Lower lobe of right lung (tissue), 2 donors: Measurements from ENCODE around the gene EMP3. TPM values are rescaled to one million over a fixed set of nuclear protein-coding genes. Genes with fewer than 3 reads are reported as not detected.

Experiments used
- ATAC-seq, 2 donors: fragments of 200-7000 bp; cut with Tn5 transposase; one replicate each; pipeline ENCODE4 v1.9.1; 2020 to 2022; ENCODE audit warnings: mild to moderate bottlenecking in 2 of 2, moderate library complexity in 2 of 2
- DNase-seq: peaks from one replicate; pipeline ENCODE4 v3.0.0-alpha.2; 2020
- H3K27ac ChIP-seq: fragments of 200-600 bp; one replicate; pipeline ENCODE4 v1.8.0; 2022
- H3K27me3 ChIP-seq: fragments of 200-600 bp; one replicate; pipeline ENCODE4 v1.8.0; 2022; ENCODE audit warnings: low read depth
- H3K36me3 ChIP-seq: fragments of 200-600 bp; one replicate; pipeline ENCODE4 v1.8.0; 2022; ENCODE audit warnings: mild to moderate bottlenecking
- H3K4me1 ChIP-seq: fragments of 200-600 bp; one replicate; pipeline ENCODE4 v1.8.0; 2022
- H3K4me3 ChIP-seq: fragments of 200-600 bp; one replicate; pipeline ENCODE4 v1.8.0; 2022; ENCODE audit warnings: mild to moderate bottlenecking
- H3K9me3 ChIP-seq: fragments of 200-600 bp; one replicate; pipeline ENCODE4 v1.8.0; 2022
- intact Hi-C: fragments of 100-400 bp; cut with DNase I; formaldehyde crosslinking; loops from one replicate; pipeline ENCODE4 v1.11.0; 2022
- total RNA-seq: library from RNA; stranded (reverse); fragmentation: NEBNext Ultra II Directional; extraction: Animal tissue kit (Norgen Biotek cat#: 25700); gene quantifications from one replicate; pipeline ENCODE4 v1.2.1, GENCODE V29; 2021
- TF ChIP-seq, protein P1 (sequence below): fragments of 200-600 bp; IDR thresholded peaks from one replicate; pipeline ENCODE4 v1.8.0; 2022; ENCODE audit warnings: antibody characterized with exemption, mild to moderate bottlenecking
- donor health status: DM: no; HTN: yes; CAD: no; lungs with severe emphysema.

The EMP3 gene
- total RNA-seq, 1 donor from 2014 or later, result 123 TPM

DNA sequence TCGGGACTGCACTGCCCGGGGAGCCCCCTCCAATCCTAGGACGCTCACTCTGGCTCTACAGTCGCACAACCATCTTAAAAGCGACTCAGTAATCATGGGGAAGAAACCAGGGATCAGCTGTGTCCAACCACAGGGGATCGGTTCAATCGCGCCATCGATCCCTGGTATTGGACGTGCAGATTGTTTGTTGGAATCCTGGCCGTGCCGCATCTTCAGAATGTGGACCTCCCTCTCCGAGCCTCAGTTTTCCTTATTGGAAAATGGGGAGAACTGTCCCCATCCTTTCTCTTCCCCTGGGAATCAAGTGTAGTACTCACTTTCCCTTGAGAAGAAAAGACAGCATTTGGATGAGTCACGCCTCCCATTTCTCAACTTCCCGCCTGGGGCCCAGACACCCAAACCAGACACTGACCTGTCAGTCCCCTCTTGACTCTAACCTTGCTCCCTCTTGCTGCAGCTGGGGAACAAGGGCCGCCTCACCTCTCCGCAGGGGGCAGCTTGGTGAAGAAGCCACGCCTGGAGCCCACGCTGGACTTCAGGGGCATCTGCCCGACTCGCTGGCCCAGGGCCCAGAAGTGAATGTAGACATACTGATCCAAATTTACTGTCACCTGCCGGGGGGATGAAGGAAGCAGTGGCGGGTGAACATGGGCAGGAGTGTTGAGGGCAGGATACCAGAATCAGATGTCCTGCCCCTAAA, 17.6 kb downstream of the EMP3 start:
- TF ChIP-seq, protein P1, sequence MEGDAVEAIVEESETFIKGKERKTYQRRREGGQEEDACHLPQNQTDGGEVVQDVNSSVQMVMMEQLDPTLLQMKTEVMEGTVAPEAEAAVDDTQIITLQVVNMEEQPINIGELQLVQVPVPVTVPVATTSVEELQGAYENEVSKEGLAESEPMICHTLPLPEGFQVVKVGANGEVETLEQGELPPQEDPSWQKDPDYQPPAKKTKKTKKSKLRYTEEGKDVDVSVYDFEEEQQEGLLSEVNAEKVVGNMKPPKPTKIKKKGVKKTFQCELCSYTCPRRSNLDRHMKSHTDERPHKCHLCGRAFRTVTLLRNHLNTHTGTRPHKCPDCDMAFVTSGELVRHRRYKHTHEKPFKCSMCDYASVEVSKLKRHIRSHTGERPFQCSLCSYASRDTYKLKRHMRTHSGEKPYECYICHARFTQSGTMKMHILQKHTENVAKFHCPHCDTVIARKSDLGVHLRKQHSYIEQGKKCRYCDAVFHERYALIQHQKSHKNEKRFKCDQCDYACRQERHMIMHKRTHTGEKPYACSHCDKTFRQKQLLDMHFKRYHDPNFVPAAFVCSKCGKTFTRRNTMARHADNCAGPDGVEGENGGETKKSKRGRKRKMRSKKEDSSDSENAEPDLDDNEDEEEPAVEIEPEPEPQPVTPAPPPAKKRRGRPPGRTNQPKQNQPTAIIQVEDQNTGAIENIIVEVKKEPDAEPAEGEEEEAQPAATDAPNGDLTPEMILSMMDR, result no peak
- no peak overlapping the region for H3K4me3 ChIP-seq

DNA sequence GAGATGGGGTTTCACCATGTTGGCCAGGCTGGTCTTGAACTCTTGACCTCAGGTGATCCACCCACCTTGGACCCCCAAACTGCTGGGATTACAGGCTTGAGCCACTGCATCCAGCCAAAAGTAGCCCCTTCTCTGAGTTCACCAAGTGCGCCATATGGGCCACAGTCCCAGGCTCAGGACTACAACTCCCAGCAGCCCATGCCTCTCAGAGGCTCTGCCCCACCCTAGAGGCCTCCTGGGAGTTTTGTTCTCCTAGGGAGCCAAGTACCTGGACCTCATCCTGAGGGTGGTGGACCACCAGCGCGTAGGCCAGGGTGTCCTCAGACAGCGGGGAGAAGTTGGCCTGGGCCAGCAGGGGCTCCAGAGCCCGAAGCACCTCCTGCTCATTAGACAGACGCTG, 19.5 kb downstream of the EMP3 start:
- Histone ChIP-seq H3K27me3 (no peaks in the 10 kb centered on the region), H3K27ac (no peak overlapping the region), H3K36me3 (peaks cover 7% of the 10 kb centered on the region), H3K4me3 (no peak overlapping the region), H3K9me3 (no peaks in the 10 kb centered on the region), H3K4me1 (no peaks in the 10 kb centered on the region)
- ATAC-seq (no peak), DNase-seq (no peak)
- intact Hi-C loops, result no loop called here
- TF ChIP-seq, protein P1, result no peak

More for the DNA sequence above, 17.6 kb downstream of the EMP3 start:
- H3K9me3 ChIP-seq, result no peaks in the 10 kb centered on the region
- no peak for DNase-seq
- intact Hi-C loops, result no loop called here
- no peaks in the 10 kb centered on the region for H3K4me1 ChIP-seq
- H3K36me3 ChIP-seq, result peaks cover 7% of the 10 kb centered on the region
- H3K27me3 ChIP-seq, result no peaks in the 10 kb centered on the region
- ATAC-seq, result no peak
- H3K27ac ChIP-seq, result no peak overlapping the region

DNA sequence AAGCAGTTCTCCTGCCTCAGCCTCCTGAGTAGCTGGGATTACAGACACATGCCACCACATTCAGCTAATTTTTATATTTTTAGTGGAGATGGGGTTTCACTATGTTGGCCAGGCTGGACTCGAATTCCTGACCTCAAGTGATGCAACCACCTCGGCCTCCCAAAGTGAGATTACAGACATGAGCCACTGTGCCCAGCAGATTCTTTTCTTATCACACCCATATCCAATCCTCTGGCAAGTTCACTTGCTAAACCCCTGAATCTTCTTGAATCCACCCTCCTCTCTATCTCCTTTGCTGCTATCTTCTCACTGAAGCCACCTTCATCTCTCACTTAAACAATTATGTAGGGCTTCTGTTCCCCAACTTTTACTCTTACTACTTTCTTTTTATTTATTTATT, 20.8 kb downstream of the EMP3 start:
- H3K4me3 ChIP-seq, result no peak overlapping the region
- ATAC-seq (no peak), DNase-seq (no peak)
- intact Hi-C loops, result no loop called here
- H3K36me3 ChIP-seq, result no peaks in the 10 kb centered on the region
- H3K27ac ChIP-seq, result no peak overlapping the region
- no peaks in the 10 kb centered on the region for H3K4me1 ChIP-seq
- H3K9me3 ChIP-seq, result no peaks in the 10 kb centered on the region
- TF ChIP-seq, protein P1, result no peak
- H3K27me3 ChIP-seq, result no peaks in the 10 kb centered on the region

DNA sequence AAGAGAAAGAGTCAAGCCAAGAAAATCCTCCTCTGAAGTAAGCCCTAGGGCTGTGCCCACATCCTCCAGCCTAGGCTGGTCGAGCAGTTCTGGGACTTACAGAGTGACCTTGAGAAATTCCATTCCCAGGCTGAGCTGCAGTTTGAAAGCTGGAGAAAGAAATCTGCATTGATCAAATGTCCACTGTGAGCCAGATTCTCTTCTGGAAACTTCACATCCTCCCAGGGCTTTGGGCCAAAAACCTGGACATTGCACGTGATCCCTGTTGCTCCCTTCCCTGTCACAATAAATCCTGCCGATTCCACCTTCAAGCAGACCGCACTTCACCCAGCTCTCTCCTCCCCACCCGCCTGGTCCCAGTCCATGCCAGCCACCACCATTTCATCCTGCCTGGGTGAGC, 22.7 kb downstream of the EMP3 start:
- Histone ChIP-seq H3K27me3 (no peaks in the 10 kb centered on the region), H3K27ac (no peak overlapping the region), H3K36me3 (no peaks in the 10 kb centered on the region), H3K4me1 (no peaks in the 10 kb centered on the region), H3K9me3 (no peaks in the 10 kb centered on the region), H3K4me3 (no peak overlapping the region)
- ATAC-seq (no peak), DNase-seq (no peak)
- intact Hi-C loops, result no loop called here
- TF ChIP-seq, protein P1, result no peak

DNA sequence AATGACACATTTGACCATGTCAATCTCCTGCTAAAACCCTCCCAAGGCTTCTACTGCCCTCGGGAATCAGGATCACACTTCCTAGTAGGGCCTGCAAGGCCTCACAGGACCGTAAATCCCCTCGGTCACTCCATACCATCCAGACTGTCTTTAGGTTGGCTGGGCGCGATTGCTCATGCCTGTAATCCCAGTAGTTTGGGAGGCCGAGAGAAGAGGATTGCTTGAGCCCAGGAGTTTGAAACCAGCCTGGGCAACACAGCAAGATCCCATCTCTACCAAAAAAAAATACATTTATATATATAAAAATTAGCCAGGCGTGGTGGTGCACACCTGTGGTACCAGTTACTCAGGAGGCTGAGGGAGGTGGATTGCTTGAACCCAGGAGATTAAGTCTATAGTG, 23.4 kb downstream of the EMP3 start:
- DNase-seq (no peak), ATAC-seq (no peak)
- TF ChIP-seq, protein P1, result no peak
- no peak overlapping the region for H3K4me3 ChIP-seq
- H3K9me3 ChIP-seq, result no peaks in the 10 kb centered on the region
- no peaks in the 10 kb centered on the region for H3K4me1 ChIP-seq
- intact Hi-C loops, result no loop called here
- H3K27me3 ChIP-seq, result no peaks in the 10 kb centered on the region
- no peak overlapping the region for H3K27ac ChIP-seq
- no peaks in the 10 kb centered on the region for H3K36me3 ChIP-seq
